Effector memory CD8-positive, alpha-beta T cell (primary cell): ENCODE measurements around the gene OR2AT4.

ENCODE experiments used
- ATAC-seq: fragments of 150-1000 bp; cut with Tn5 transposase; replicated peaks from 2 replicates; pipeline ENCODE4 v1.10.0; 2021; ENCODE audit warnings: mild to moderate bottlenecking, moderate library complexity
- DNase-seq, 3 experiments: peaks; one replicate each; pipeline ENCODE4 v3.0.0; 2021
- H3K27ac Mint-ChIP-seq, 2 donors: one replicate each; pipeline ENCODE4 v1.8.0; 2022; ENCODE audit warnings: mild to moderate bottlenecking in 2 of 2, mixed read lengths in 2 of 2, moderate library complexity in 2 of 2
- H3K27me3 Mint-ChIP-seq, 2 donors: one replicate each; pipeline ENCODE4 v1.8.0; 2022; ENCODE audit warnings: mixed read lengths in 2 of 2
- H3K36me3 Mint-ChIP-seq: one replicate; pipeline ENCODE4 v1.8.0; 2022; ENCODE audit warnings: mild to moderate bottlenecking, moderate library complexity, mixed read lengths; ENCODE audit not compliant: insufficient read depth
- H3K4me1 Mint-ChIP-seq, 2 donors: one replicate each; pipeline ENCODE4 v1.8.0; 2022; ENCODE audit warnings: low read depth in 2 of 2, mixed read lengths in 2 of 2
- H3K4me3 Mint-ChIP-seq, 2 donors: one replicate each; pipeline ENCODE4 v1.8.0; 2022; ENCODE audit warnings: mild to moderate bottlenecking in 2 of 2, mixed read lengths in 2 of 2, moderate library complexity in 2 of 2
- H3K9me3 Mint-ChIP-seq, 2 donors: one replicate each; pipeline ENCODE4 v1.8.0; 2022; ENCODE audit warnings: mixed read lengths in 2 of 2
- total RNA-seq, 9 experiments: gene quantifications; one replicate each; lab custom pipeline; 2026; lab: John Stamatoyannopoulos, UW

OR2AT4 gene
- 0 reads per million in 9 experiments for total RNA-seq

- peaks cover 58 to 64% of the 10 kb centered on the region in 2 donors for H3K27me3 Mint-ChIP-seq
- H3K27ac Mint-ChIP-seq: no peak within 1 kb of the TSS
- no peaks in the 10 kb centered on the region for H3K9me3 Mint-ChIP-seq
- peaks cover 0 to 3% of the 10 kb centered on the region in 2 donors for H3K4me1 Mint-ChIP-seq
- no peak within 1 kb of the TSS for H3K4me3 Mint-ChIP-seq
- DNase-seq: no peak
- ATAC-seq: no peak
- H3K36me3 Mint-ChIP-seq: no peaks in the 10 kb centered on the region
Observed at GRCh38 chr11:75096456-75097172, at the start of gene OR2AT4. Gene OR2AT4 (minus strand): TSS chr11:75096876.

- no peak for DNase-seq
- peaks cover 7 to 11% of the 10 kb centered on the region in 2 donors for H3K27me3 Mint-ChIP-seq
- peaks cover 29 to 30% of the 10 kb centered on the region in 2 donors for H3K4me1 Mint-ChIP-seq
- no peaks in the 10 kb centered on the region for H3K36me3 Mint-ChIP-seq
- no peak overlapping the region for H3K4me3 Mint-ChIP-seq
- H3K27ac Mint-ChIP-seq: peak overlapping the region in 1 of 2 donors; percentile 11
- H3K9me3 Mint-ChIP-seq: no peaks in the 10 kb centered on the region
- no peak for ATAC-seq
Observed at GRCh38 chr11:75145972-75146519, 49.4 kb upstream of the OR2AT4 start.

GRCh38 chr11:75145196-75145971 lies 48.7 kb upstream of the OR2AT4 start:
- no peak for ATAC-seq
- H3K27me3 Mint-ChIP-seq: peaks cover under 1 to 4% of the 10 kb centered on the region in 2 donors
- no peaks in the 10 kb centered on the region for H3K36me3 Mint-ChIP-seq
- no peak overlapping the region for H3K4me3 Mint-ChIP-seq
- DNase-seq: no peak
- H3K4me1 Mint-ChIP-seq: peaks cover 36 to 37% of the 10 kb centered on the region in 2 donors
- no peaks in the 10 kb centered on the region for H3K9me3 Mint-ChIP-seq
- peak overlapping the region in 1 of 2 donors; percentile 11 for H3K27ac Mint-ChIP-seq

GRCh38 chr11:75144716-75145014 lies 48.0 kb upstream of the OR2AT4 start:
- no peak overlapping the region for H3K4me3 Mint-ChIP-seq
- no peaks in the 10 kb centered on the region for H3K36me3 Mint-ChIP-seq
- peaks cover 36 to 38% of the 10 kb centered on the region in 2 donors for H3K4me1 Mint-ChIP-seq
- ATAC-seq (no peak), DNase-seq (no peak)
- no peaks in the 10 kb centered on the region for H3K9me3 Mint-ChIP-seq
- no peaks in the 10 kb centered on the region for H3K27me3 Mint-ChIP-seq
- H3K27ac Mint-ChIP-seq: peak overlapping the region; percentile 39 to 84

GRCh38 chr11:75143420-75143731 lies 46.7 kb upstream of the OR2AT4 start:
- peaks cover 0 to 6% of the 10 kb centered on the region in 2 donors for H3K27me3 Mint-ChIP-seq
- peaks cover 36 to 38% of the 10 kb centered on the region in 2 donors for H3K4me1 Mint-ChIP-seq
- ATAC-seq: no peak
- H3K36me3 Mint-ChIP-seq: no peaks in the 10 kb centered on the region
- no peak for DNase-seq
- no peaks in the 10 kb centered on the region for H3K9me3 Mint-ChIP-seq
- H3K27ac Mint-ChIP-seq: peak overlapping the region; percentile 84 to 88
- peak overlapping the region; percentile 65 to 67 for H3K4me3 Mint-ChIP-seq

GRCh38 chr11:75142714-75143419 lies 46.2 kb upstream of the OR2AT4 start:
- Mint-ChIP-seq H3K27me3 (peaks cover 4 to 10% of the 10 kb centered on the region in 2 donors), H3K9me3 (no peaks in the 10 kb centered on the region), H3K4me3 (peak overlapping the region; percentile 65 to 67), H3K4me1 (peaks cover 36 to 38% of the 10 kb centered on the region in 2 donors), H3K36me3 (no peaks in the 10 kb centered on the region), H3K27ac (peak overlapping the region; percentile 84 to 88)
- DNase-seq (peak; percentile 44 to 50 (median 45)), ATAC-seq (peak; percentile 89)

- DNase-seq (no peak), ATAC-seq (no peak)
- H3K27me3 Mint-ChIP-seq: peaks cover 20 to 27% of the 10 kb centered on the region in 2 donors
- H3K36me3 Mint-ChIP-seq: no peaks in the 10 kb centered on the region
- peak overlapping the region in 1 of 2 donors; percentile 55 for H3K27ac Mint-ChIP-seq
- H3K9me3 Mint-ChIP-seq: no peaks in the 10 kb centered on the region
- peaks cover 35 to 38% of the 10 kb centered on the region in 2 donors for H3K4me1 Mint-ChIP-seq
- H3K4me3 Mint-ChIP-seq: peak overlapping the region in 1 of 2 donors; percentile 39
Observed at GRCh38 chr11:75141166-75141565, 44.5 kb upstream of the OR2AT4 start.

- peak; percentile 59 for ATAC-seq
- Mint-ChIP-seq H3K4me3 (no peak overlapping the region), H3K36me3 (no peaks in the 10 kb centered on the region), H3K27ac (peak overlapping the region in 1 of 2 donors; percentile 55), H3K9me3 (no peaks in the 10 kb centered on the region), H3K27me3 (peaks cover 27 to 30% of the 10 kb centered on the region in 2 donors), H3K4me1 (peaks cover 33 to 38% of the 10 kb centered on the region in 2 donors)
- peak; percentile 74 to 80 (median 80) for DNase-seq
Observed at GRCh38 chr11:75140269-75141138, 43.8 kb upstream of the OR2AT4 start.

GRCh38 chr11:75135651-75136050 lies 39.0 kb upstream of the OR2AT4 start:
- DNase-seq (no peak), ATAC-seq (no peak)
- H3K27me3 Mint-ChIP-seq: peaks cover 43 to 48% of the 10 kb centered on the region in 2 donors
- H3K4me3 Mint-ChIP-seq: no peak overlapping the region
- H3K9me3 Mint-ChIP-seq: no peaks in the 10 kb centered on the region
- no peaks in the 10 kb centered on the region for H3K36me3 Mint-ChIP-seq
- H3K27ac Mint-ChIP-seq: no peak overlapping the region
- peaks cover 4% of the 10 kb centered on the region in 2 donors for H3K4me1 Mint-ChIP-seq

- DNase-seq (no peak), ATAC-seq (no peak)
- Mint-ChIP-seq H3K4me1 (no peaks in the 10 kb centered on the region), H3K27me3 (peaks cover 47 to 50% of the 10 kb centered on the region in 2 donors), H3K4me3 (no peak overlapping the region), H3K36me3 (no peaks in the 10 kb centered on the region), H3K27ac (no peak overlapping the region), H3K9me3 (no peaks in the 10 kb centered on the region)
Observed at GRCh38 chr11:75135021-75135650, 38.5 kb upstream of the OR2AT4 start.

- Mint-ChIP-seq H3K27ac (no peak overlapping the region), H3K9me3 (no peaks in the 10 kb centered on the region), H3K27me3 (peaks cover 54 to 55% of the 10 kb centered on the region in 2 donors), H3K4me1 (no peaks in the 10 kb centered on the region), H3K4me3 (no peak overlapping the region), H3K36me3 (no peaks in the 10 kb centered on the region)
- DNase-seq: no peak
- ATAC-seq: no peak
Observed at GRCh38 chr11:75133976-75134375, 37.3 kb upstream of the OR2AT4 start.

GRCh38 chr11:75132080-75132479 lies 35.4 kb upstream of the OR2AT4 start:
- Mint-ChIP-seq H3K27me3 (peaks cover 47 to 51% of the 10 kb centered on the region in 2 donors), H3K27ac (peak overlapping the region in 1 of 2 donors; percentile 42)

More at GRCh38 chr11:75132080-75132479, 35.4 kb upstream of the OR2AT4 start:
- H3K4me3 Mint-ChIP-seq: no peak overlapping the region
- no peaks in the 10 kb centered on the region for H3K36me3 Mint-ChIP-seq
- no peak for ATAC-seq
- no peak for DNase-seq
- H3K4me1 Mint-ChIP-seq: no peaks in the 10 kb centered on the region
- no peaks in the 10 kb centered on the region for H3K9me3 Mint-ChIP-seq
